Activated gamma-delta T cell treated with Interleukin-2 at 50 U/mL for 16 hours (primary cell): ENCODE results near the gene RPTOR.

ENCODE experiments used
- DNase-seq: peaks from one replicate; pipeline ENCODE4 v3.0.0-alpha.2; 2020

The RPTOR gene

GRCh38 chr17:80886641-80887573, 342.3 kb downstream of the RPTOR start:
- DNase-seq, result no peak

GRCh38 chr17:80887639-80888175, 343.1 kb downstream of the RPTOR start:
- DNase-seq, result no peak

- DNase-seq, result no peak
Observed at GRCh38 chr17:80888276-80889160, 343.9 kb downstream of the RPTOR start.

GRCh38 chr17:80889231-80890195, 344.9 kb downstream of the RPTOR start:
- DNase-seq, result no peak

- DNase-seq, result no peak
Observed at GRCh38 chr17:80890196-80890920, 345.7 kb downstream of the RPTOR start.

GRCh38 chr17:80890921-80891396, 346.3 kb downstream of the RPTOR start:
- DNase-seq, result no peak

- DNase-seq, result peak; percentile 69
Observed at GRCh38 chr17:80891397-80892018, 346.9 kb downstream of the RPTOR start.

GRCh38 chr17:80892019-80892855, 347.6 kb downstream of the RPTOR start:
- peak; percentile 72 for DNase-seq

GRCh38 chr17:80892900-80893603, 348.4 kb downstream of the RPTOR start:
- no peak for DNase-seq

- no peak for DNase-seq
Observed at GRCh38 chr17:80893604-80894438, 349.2 kb downstream of the RPTOR start.

- no peak for DNase-seq
Observed at GRCh38 chr17:80894439-80894721, 349.7 kb downstream of the RPTOR start.

- DNase-seq, result no peak
Observed at GRCh38 chr17:80894726-80895125, 350.1 kb downstream of the RPTOR start.

GRCh38 chr17:80895366-80895765, 350.7 kb downstream of the RPTOR start:
- DNase-seq, result no peak

GRCh38 chr17:80898716-80899115, 354.1 kb downstream of the RPTOR start:
- no peak for DNase-seq

- DNase-seq, result peak; percentile 73
Observed at GRCh38 chr17:80899402-80900268, 355.0 kb downstream of the RPTOR start.

GRCh38 chr17:80901319-80901718, 356.7 kb downstream of the RPTOR start:
- no peak for DNase-seq

GRCh38 chr17:80902197-80902962, 357.7 kb downstream of the RPTOR start:
- DNase-seq, result no peak
